Vagina (tissue), 2 donors: ENCODE data around the gene AHNAK. TPM values are rescaled to one million over a fixed set of nuclear protein-coding genes. Genes with fewer than 3 reads are reported as not detected.
A peak's percentile ranks its signal among the peaks of the same experiment; 100 is the strongest.

Experiments
- DNase-seq, 2 donors: peaks; one replicate each; pipeline ENCODE4 v3.0.0-alpha.2; 2017; ENCODE audit errors: extremely low spot score in 2 of 2
- H3K27ac ChIP-seq: fragments of 200-600 bp; sonication (generic); one replicate; pipeline ENCODE4 v1.5.1; 2019
- H3K27me3 ChIP-seq: fragments of 200-600 bp; sonication (generic); one replicate; pipeline ENCODE4 v1.5.1; 2019
- H3K36me3 ChIP-seq, 2 donors: fragments of 200-600 bp; sonication (generic); one replicate each; pipeline ENCODE4 v1.5.1; 2017 to 2019
- H3K4me1 ChIP-seq: fragments of 200-600 bp; sonication (generic); one replicate; pipeline ENCODE4 v1.5.1; 2019
- H3K4me3 ChIP-seq, 2 donors: fragments of 200-600 bp; sonication (generic); 1 replicate in 1 of 2; 2 replicates in 1 of 2; pipeline ENCODE4 v1.5.1; 2016 to 2019
- H3K9me3 ChIP-seq: fragments of 200-600 bp; sonication (generic); one replicate; pipeline ENCODE4 v1.5.1; 2019
- POLR2A ChIP-seq, 2 donors: fragments of 450-650 bp; IDR thresholded peaks; one replicate each; pipeline ENCODE4 v1.6.1; 2017; ENCODE audit warnings: antibody characterized with exemption in 2 of 2, mild to moderate bottlenecking in 2 of 2, moderate library complexity in 2 of 2
- POLR2AphosphoS5 ChIP-seq, 2 donors: sonication (generic); formaldehyde crosslinking; IDR thresholded peaks; one replicate each; pipeline ENCODE4 v1.9.0; 2017; ENCODE audit warnings: antibody characterized with exemption in 2 of 2, mild to moderate bottlenecking in 2 of 2, low read depth in 1 of 2; ENCODE audit not compliant: insufficient read depth in 1 of 2
- intact Hi-C: fragments of 100-400 bp; cut with DNase I; formaldehyde crosslinking; loops from one replicate; pipeline ENCODE4 v1.15.1; 2023
- total RNA-seq: library from RNA; depleted of rRNA; stranded (reverse); fragments of >200 nt; gene quantifications from one replicate; pipeline ENCODE4 v1.2.3, GENCODE V29; 2016
- TF ChIP-seq, protein P1 (sequence below), 3 experiments: fragments of 450-650 bp in 2 of 3; fragments of 200-600 bp in 1 of 3; sonication (generic) in 1 of 3; IDR thresholded peaks; one replicate each; pipeline ENCODE4 v1.5.1; 2017 to 2019; ENCODE audit warnings: antibody characterized with exemption in 3 of 3, mild to moderate bottlenecking in 2 of 3, moderate library complexity in 2 of 3

AHNAK gene
- total RNA-seq, 1 donor from 2014 or later, result 828 TPM

DNA sequence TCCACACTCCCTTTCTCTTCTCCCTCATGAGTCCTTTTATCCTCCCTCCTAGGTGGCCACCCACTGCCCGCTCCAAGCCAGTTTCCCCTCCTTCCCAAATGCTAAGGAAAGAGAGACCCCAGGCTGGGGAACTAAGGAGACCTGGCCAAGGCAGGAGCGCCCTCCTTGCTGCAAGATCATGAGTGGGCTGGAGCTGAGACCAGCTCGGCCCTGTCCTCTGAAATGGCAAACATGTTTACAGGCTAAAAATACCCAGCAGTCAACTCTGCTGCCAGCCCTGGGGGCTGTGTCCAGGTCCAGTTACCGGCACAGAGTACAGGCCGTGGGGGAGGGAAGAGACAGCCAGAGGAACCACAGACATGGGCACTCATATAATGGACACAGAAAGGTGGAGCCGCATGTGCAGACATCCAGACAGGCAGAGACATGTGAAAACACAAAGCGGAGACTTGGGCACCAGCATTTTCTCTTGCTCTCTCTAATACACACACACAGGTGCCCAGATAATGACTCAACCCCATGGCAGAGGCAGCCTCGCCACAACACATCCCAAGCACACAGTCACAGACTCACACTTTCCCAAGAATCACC, 1.2 kb upstream of the AHNAK start:
- peak overlapping the region; percentile 100 for H3K27ac ChIP-seq
- no peak for DNase-seq
- intact Hi-C loops, result no loop called here
- TF ChIP-seq POLR2AphosphoS5 (IDR thresholded peaks at IDR 0.05; ENCODE audit: insufficient read depth in 1 of 2, low read depth in 1 of 2) (peak; percentile 40 to 52), POLR2A (IDR thresholded peaks at IDR 0.05) (no peak)
- H3K4me3 ChIP-seq, result peak overlapping the region; percentile 99 to 100
- H3K4me1 ChIP-seq, result peaks cover 76% of the 10 kb centered on the region
- H3K27me3 ChIP-seq, result no peaks in the 10 kb centered on the region
- no peaks in the 10 kb centered on the region for H3K9me3 ChIP-seq
- H3K36me3 ChIP-seq, result no peaks in the 10 kb centered on the region

DNA sequence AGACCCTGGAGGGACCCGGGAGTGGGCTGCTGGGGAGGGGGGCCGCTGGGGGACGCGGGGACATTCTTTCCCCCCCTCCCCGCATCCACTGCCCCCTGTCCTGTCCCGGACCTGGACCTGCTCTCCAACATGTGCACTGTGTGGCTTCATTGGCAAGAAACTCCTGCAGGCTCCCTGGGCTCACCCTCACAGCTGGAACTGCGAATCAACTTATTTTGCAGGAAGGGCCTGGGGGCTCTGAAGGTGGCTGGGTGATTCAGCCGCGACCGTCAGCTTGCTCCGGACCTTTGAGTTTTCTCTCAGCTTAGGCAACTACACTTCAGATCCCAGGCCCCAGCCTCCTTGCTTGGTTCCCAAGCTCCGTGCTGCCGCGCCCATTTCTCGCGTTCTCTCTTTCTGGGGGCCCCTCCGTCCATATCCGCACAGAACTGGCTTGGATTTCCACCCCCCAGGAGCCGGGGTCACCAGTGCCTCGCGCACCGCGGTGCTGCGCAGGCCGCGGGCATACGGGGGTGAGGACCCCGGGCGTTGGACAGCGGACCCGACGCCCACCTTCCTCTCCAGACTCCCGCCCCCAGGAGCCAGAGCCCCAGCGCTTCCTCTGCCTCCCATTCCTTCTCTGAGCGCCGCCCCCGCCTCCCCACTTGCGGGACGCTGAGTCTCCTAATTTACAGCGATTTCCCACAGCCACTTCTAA, 471 bp upstream of the AHNAK start:
- no peaks in the 10 kb centered on the region for H3K9me3 ChIP-seq
- peak overlapping the region; percentile 99 to 100 for H3K4me3 ChIP-seq
- intact Hi-C loops, result no loop called here
- peaks cover 75% of the 10 kb centered on the region for H3K4me1 ChIP-seq
- peak in 1 of 2 donors; percentile 92 for DNase-seq
- no peaks in the 10 kb centered on the region for H3K27me3 ChIP-seq
- H3K36me3 ChIP-seq, result no peaks in the 10 kb centered on the region
- no peak for TF ChIP-seq POLR2A (IDR thresholded peaks at IDR 0.05)
- TF ChIP-seq POLR2AphosphoS5 (IDR thresholded peaks at IDR 0.05; ENCODE audit: insufficient read depth in 1 of 2, low read depth in 1 of 2), result peak in 1 of 2 donors; percentile 9
- peak overlapping the region; percentile 100 for H3K27ac ChIP-seq

DNA sequence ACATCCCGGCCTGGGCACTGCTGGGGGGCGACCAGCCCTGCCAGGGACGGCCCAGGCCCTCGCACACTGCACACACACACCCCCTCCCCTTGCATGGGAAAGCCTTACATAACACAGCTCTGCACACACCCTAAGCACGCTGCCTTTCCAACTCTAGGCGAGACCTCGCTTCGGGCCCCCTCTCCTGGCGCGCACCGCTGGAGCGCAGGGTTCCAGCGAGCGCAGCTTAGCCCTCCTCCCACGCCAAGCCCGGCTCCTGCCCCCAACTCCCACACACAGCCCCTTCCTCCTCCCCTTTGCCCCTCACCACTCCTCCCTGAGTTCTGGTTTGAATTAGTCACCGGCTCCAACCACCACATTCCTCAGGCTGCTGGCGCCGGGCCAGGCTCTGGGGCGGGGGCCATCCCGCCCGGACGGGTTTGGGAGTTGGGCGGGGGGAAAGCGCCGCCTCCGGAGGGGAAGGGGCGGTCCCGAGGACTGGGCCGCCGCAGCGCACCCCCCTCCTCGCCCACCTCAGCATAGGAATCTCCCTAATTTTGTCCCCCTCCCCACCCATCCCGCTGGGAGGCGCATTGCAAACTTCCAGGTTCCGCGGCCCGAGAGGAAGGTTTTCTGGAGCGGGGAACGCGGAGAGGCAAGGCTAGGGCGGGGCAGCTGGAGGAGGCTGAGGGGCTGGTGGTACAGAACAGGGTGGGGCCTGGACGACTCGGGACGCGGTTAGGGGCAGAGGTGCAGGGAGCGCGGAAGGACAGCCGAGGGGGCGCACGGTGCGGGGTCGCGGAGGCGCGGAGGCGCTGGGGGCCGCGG, 966 bp downstream of the AHNAK start:
- H3K4me3 ChIP-seq, result peak overlapping the region; percentile 99 to 100
- no peaks in the 10 kb centered on the region for H3K27me3 ChIP-seq
- H3K9me3 ChIP-seq, result no peaks in the 10 kb centered on the region
- H3K27ac ChIP-seq, result peak overlapping the region; percentile 100
- peak in 1 of 2 donors; percentile 64 for TF ChIP-seq POLR2A (IDR thresholded peaks at IDR 0.05)
- TF ChIP-seq, protein P1, sequence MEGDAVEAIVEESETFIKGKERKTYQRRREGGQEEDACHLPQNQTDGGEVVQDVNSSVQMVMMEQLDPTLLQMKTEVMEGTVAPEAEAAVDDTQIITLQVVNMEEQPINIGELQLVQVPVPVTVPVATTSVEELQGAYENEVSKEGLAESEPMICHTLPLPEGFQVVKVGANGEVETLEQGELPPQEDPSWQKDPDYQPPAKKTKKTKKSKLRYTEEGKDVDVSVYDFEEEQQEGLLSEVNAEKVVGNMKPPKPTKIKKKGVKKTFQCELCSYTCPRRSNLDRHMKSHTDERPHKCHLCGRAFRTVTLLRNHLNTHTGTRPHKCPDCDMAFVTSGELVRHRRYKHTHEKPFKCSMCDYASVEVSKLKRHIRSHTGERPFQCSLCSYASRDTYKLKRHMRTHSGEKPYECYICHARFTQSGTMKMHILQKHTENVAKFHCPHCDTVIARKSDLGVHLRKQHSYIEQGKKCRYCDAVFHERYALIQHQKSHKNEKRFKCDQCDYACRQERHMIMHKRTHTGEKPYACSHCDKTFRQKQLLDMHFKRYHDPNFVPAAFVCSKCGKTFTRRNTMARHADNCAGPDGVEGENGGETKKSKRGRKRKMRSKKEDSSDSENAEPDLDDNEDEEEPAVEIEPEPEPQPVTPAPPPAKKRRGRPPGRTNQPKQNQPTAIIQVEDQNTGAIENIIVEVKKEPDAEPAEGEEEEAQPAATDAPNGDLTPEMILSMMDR (IDR thresholded peaks at IDR 0.05), result peak in 1 of 3 experiments; percentile 6
- peak; percentile 86 to 97 for TF ChIP-seq POLR2AphosphoS5 (IDR thresholded peaks at IDR 0.05; ENCODE audit: insufficient read depth in 1 of 2, low read depth in 1 of 2)
- no peaks in the 10 kb centered on the region for H3K36me3 ChIP-seq
- peaks cover 75% of the 10 kb centered on the region for H3K4me1 ChIP-seq
- intact Hi-C loops, result loop anchor here (1.0 to 2.0 kb wide), 2 partner anchors 29 to 147 kb away; no protein-coding TSS in a partner anchor
- DNase-seq, result peak in 1 of 2 donors; percentile 96

DNA sequence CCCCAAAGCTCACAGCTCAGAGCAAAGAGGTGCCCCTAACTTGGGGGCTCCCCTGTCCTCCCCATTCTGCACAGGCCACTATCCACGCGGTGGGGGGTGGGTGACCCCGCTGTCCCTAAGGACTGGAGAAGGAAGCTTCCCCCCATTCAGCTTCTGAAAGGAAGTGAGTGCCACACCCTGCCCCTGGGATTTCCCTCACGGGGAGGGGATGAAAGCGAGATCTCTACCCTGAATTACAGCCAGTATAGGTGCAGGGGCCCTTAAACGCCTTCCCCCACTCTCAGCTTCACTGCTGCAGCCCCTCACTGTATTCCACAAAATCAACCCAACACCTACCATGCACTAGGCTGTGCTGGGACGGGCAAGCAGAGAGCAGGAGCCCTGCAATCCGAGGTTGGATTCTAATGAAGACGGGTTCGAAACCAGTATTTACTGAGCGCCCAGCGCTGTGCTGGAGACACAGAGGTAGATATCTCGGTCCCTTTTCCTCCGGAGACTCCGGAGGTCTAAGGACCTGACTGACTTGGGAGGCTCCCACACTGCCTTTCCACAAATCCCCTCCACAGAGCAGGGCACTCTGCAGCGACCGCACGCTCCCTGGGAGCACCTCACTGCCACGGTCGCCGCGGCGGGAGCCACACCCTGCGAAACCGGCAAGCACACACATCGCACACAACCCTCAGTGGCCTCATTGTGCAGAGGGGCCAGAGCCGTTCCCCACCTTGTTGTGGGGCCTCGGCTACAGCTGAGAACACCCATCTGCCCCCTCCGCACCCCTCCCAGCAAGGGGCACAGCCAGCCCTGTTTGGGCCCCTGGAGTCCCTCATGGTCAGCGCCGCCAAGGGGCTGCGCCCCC, 1.8 kb downstream of the AHNAK start:
- H3K9me3 ChIP-seq, result no peaks in the 10 kb centered on the region
- TF ChIP-seq, protein P1 (IDR thresholded peaks at IDR 0.05), result no peak
- TF ChIP-seq POLR2AphosphoS5 (IDR thresholded peaks at IDR 0.05; ENCODE audit: insufficient read depth in 1 of 2, low read depth in 1 of 2), result no peak
- no peak for TF ChIP-seq POLR2A (IDR thresholded peaks at IDR 0.05)
- no peak for DNase-seq
- peak overlapping the region; percentile 99 to 100 for H3K4me3 ChIP-seq
- H3K36me3 ChIP-seq, result no peaks in the 10 kb centered on the region
- peak overlapping the region; percentile 100 for H3K27ac ChIP-seq
- intact Hi-C loops, result loop anchor here (1.0 to 5.0 kb wide), 4 partner anchors 29 to 146 kb away; no protein-coding TSS in a partner anchor
- no peaks in the 10 kb centered on the region for H3K27me3 ChIP-seq
- peaks cover 75% of the 10 kb centered on the region for H3K4me1 ChIP-seq

DNA sequence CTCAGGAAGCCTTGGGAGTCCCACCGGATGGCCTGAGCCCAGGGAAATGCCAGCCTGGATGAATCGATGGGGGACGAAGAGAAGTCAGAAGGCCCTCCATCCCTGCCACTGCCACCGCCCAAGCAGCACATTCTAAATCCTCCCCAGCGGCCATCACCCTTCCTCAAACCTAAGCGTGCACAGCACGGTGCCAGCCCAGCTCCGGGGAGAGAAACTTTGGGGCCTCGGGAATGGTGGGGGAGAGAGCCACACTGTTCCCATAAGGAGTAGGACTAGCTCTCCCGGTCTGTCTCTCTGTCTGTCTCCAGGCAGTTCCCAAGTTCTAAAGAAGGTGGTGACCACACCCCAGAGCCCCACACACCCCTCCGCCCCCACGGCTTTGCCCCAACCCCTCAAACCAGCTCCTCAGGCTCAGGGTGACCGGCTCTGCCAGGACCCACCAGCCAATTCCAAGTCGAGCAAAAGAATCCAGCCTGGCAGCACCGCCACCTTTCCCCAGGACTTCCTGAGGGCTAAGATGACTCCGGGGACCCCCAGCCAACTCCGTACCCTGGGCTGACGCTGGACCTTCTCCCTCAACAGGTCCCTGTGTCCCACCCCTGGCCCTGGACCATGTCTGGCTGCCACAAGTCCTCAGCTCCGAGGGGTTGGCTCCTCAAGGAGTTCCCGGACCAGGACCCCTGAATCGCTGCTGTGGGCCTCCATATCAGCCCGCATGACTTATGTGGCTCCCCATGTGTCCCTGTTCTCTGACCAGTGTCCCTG, 2.7 kb downstream of the AHNAK start:
- Histone ChIP-seq H3K27me3 (no peaks in the 10 kb centered on the region), H3K4me3 (peak overlapping the region; percentile 99 to 100), H3K9me3 (no peaks in the 10 kb centered on the region), H3K27ac (peak overlapping the region; percentile 100), H3K4me1 (peaks cover 75% of the 10 kb centered on the region), H3K36me3 (no peaks in the 10 kb centered on the region)
- TF ChIP-seq, protein P1 (IDR thresholded peaks at IDR 0.05), result no peak
- TF ChIP-seq POLR2A (IDR thresholded peaks at IDR 0.05) (no peak), POLR2AphosphoS5 (IDR thresholded peaks at IDR 0.05; ENCODE audit: insufficient read depth in 1 of 2, low read depth in 1 of 2) (no peak)
- intact Hi-C loops, result loop anchor here (2.0 to 5.0 kb wide), 3 partner anchors 97 to 145 kb away; no protein-coding TSS in a partner anchor
- DNase-seq, result no peak
